Mesenteric fat pad (tissue), 1 donor: Measurements from ENCODE around the gene SARS2. TPM values are rescaled to one million over a fixed set of nuclear protein-coding genes. Genes with fewer than 3 reads are reported as not detected.

ENCODE experiments used
- DNase-seq: peaks from one replicate; pipeline ENCODE4 v3.0.0-alpha.2; 2020; ENCODE audit warnings: low spot score
- total RNA-seq: library from RNA; stranded (reverse); fragmentation: NEBNext Ultra II Directional; extraction: Animal tissue kit (Norgen Biotek cat#: 25700); gene quantifications from one replicate; pipeline ENCODE4 v1.2.1, GENCODE V29; 2021
- donor health status: DM: yes; HTN: yes; CAD: no.

Gene SARS2
- total RNA-seq, 1 donor from 2014 or later = 14.0 TPM

GRCh38 chr19:38869160-38869835 is 61.3 kb downstream of the SARS2 start:
- DNase-seq = no peak

GRCh38 chr19:38868551-38868950 is 62.0 kb downstream of the SARS2 start:
- DNase-seq = no peak

- no peak for DNase-seq
Observed at GRCh38 chr19:38867171-38867780, 63.3 kb downstream of the SARS2 start.

Other genes starting within 250 kb of the SARS2 start
- 1.3 TPM for gene CAPN12, start 186.3 kb downstream of the SARS2 start, total RNA-seq
- gene LGALS7, start 157.2 kb downstream of the SARS2 start, total RNA-seq = not detected
- not detected for gene LGALS7B, start 141.6 kb downstream of the SARS2 start, total RNA-seq
- 3.5 TPM for gene LGALS4, start 117.8 kb downstream of the SARS2 start, total RNA-seq
- gene ECH1, start 99.0 kb downstream of the SARS2 start, total RNA-seq = 302 TPM
- 231 TPM for gene HNRNPL, start 80.8 kb downstream of the SARS2 start, total RNA-seq
- 8.9 TPM for gene RINL, start 52.5 kb downstream of the SARS2 start, total RNA-seq
- 60.2 TPM for gene SIRT2, start 31.1 kb downstream of the SARS2 start, total RNA-seq
- 24.2 TPM for gene NFKBIB, start 30.8 kb downstream of the SARS2 start, total RNA-seq
- not detected for gene CCER2, start 18.6 kb downstream of the SARS2 start, total RNA-seq
- 38.6 TPM for gene MRPS12, start 181 bp upstream of the SARS2 start, total RNA-seq
- 28.4 TPM for gene FBXO17, start 45.0 kb upstream of the SARS2 start, total RNA-seq
- 21.7 TPM for gene FBXO27, start 101.8 kb upstream of the SARS2 start, total RNA-seq
- not detected for gene ACP7, start 153.6 kb upstream of the SARS2 start, total RNA-seq
- 18.0 TPM for gene PAK4, start 195.0 kb upstream of the SARS2 start, total RNA-seq